ENCODE data around the gene YTHDF1.

The YTHDF1 gene

DNA sequence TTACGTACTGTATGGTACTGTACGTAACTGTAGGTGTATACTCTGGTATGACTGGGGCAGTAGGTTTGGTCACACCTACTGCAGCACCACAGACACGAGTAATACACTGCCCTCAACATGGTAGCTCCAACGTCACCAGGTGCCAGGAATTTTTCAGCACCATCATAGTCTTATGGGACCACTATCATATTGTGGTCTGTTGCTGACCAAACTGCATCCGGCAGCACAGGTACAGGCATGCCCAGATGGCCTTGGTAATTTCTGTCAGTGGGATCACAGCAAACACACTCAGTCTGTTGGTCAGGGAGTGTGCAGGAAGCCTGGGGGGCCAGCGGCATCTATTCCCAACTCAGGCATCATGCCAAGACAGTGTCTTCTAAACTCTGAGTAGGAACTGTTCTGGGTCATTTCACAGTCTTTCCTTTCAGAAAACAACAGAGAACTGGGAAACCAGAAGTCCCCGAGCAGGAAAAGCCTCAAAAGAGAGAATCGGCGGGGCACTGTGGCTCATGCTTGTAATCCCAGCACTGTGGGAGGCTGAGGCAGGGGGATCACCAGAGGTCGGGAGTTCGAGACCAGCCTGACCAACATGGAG lies 5.8 kb downstream of the YTHDF1 start:
- no peak for DNase-seq (ENCODE audit: low read depth in 1 of 2, low spot score in 1 of 2)

DNA sequence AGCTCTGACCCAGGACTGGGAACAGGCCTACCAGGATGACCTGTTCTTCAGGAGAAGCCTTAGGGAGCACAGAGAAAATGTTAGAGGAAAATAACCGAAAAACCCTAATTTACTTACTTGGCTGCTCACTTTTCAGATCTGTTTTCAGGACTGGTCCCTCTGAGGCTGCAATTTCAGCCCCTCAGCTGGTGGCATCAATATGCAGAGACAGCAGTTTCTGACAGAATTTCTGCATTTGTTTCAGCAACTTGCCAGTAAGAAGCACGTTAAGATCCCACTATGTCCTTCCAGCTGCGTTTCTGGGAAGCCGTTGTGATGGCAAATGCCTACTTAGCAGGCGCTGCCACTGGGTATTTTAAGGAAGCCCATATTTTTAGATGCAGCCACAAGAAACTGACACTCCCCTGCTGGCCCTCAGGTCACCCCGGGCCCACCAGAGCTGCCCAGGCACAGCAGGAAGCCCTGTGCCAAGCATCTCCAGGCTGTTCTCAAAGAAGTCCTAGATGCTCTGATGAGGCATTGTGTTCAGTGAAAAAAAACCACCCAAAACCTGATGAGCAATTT lies 7.5 kb downstream of the YTHDF1 start:
- DNase-seq (ENCODE audit: low read depth in 1 of 2, low spot score in 1 of 2), result no peak

DNA sequence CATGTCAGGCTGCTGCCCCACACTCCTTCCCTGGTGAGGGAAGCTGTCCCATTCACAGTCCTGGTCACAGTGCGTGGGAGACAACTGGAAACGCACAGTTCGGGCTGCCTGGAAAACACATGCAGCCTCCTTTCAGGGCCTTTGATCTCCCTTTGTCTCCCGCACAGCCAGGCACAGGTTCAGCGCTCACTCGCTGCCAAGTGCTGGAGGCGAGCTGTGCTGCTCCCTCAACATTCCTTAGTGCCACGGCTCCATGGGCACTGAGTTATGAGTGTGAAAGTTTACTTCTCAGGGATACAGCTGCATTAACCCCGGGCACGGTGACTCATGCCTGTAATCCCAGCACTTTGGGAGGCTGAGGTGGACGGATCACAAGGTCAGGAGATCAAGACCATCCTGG lies 9.1 kb downstream of the YTHDF1 start:
- no peak for DNase-seq (ENCODE audit: low read depth in 1 of 2, low spot score in 1 of 2)

DNA sequence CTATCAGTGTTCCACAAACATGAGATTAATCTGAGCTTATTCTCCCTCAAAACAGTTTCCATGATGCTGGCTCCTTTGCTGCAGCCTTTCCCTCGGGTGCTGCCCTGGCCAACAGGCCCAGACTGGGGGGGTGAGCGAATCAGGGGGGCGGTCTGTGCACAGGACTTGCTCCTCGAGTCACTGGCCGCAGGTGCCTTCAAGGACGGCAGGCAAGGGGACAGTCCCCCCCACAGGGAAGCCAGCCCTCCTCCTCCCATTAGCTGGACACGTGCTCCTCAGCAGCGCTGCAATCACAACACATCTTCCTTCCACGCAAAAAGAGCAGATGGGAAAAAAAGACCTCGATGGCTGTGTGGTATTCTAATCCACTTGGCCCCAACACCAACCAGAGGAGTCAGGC lies 10.0 kb downstream of the YTHDF1 start:
- no peak for DNase-seq (ENCODE audit: low read depth in 1 of 2, low spot score in 1 of 2)

DNA sequence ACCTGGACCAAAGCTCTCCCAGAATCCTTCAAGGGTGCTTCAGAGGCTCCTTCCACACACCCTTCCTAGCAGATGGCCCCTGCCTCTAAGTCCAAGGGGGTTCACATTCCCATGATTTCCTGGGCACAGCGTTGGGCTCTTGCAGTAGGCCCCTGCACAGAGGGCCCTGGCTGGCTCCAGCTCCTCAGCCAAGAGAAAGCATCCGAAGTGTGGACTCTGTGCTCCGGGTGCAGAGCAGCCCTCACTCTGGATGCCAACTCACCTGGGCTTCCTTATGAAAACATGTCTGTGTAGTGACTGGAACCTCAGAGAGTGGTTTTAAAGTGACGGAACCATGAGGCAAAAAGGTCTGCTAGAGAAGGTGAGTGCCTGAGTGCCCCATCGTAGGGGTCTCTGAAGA lies 11.6 kb downstream of the YTHDF1 start:
- no peak for DNase-seq (ENCODE audit: low read depth in 1 of 2, low spot score in 1 of 2)

DNA sequence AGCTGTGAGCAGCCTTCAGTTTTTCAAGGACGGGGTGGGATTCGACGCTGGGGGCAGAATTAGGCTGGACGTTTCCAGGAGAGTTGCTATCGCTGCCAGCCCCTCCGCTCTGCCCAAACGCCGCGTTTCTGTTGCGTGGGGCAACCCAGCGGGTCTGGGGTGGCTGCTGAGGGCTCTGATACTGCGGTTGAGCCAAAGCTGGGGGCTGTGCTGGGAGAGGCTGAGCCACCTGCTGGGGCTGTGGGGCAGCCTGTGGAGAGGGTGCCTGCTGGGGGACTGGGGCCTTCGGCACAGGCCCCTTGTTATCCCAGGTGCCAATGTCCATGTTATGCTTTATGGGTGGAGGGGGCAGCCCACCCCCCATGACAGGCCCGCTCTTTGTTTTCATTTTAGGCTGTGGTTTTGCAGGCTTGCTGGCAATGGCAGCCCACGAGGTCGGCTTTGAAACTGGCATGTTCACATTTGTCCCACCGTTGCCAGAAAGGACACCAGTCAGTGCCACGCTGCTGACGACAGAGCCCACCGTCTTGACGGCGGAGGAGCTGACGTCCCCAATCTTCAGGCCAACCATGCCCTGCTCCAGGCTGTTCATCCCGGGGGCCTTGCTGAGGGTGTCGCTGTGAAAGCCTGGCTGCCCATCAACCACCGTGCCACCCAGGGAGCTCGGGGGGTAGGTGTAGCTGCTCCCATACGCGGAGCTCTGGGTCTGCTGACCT lies 13.0 kb downstream of the YTHDF1 start:
- no peak for DNase-seq (ENCODE audit: low read depth in 1 of 2, low spot score in 1 of 2)

DNA sequence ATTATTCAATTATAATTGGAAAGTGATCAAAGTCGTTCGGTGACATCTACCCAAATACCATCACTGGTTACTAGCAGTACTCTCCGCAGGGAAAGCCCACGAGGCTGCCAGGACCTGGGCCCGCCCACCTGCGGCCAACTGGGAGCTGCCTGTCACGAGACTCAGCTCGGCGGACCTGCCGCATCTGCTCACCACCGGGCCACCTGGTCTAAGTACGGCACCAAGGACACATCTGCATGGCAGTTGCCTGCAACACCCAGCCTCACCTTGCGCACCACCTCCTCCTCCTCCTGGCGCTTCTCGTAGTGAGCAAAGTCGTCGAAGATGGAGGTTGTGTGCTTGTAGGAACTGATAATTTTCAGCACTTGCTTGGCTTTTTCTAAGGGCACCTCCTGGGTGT lies 13.9 kb downstream of the YTHDF1 start:
- DNase-seq (ENCODE audit: low read depth in 1 of 2, low spot score in 1 of 2), result no peak

DNA sequence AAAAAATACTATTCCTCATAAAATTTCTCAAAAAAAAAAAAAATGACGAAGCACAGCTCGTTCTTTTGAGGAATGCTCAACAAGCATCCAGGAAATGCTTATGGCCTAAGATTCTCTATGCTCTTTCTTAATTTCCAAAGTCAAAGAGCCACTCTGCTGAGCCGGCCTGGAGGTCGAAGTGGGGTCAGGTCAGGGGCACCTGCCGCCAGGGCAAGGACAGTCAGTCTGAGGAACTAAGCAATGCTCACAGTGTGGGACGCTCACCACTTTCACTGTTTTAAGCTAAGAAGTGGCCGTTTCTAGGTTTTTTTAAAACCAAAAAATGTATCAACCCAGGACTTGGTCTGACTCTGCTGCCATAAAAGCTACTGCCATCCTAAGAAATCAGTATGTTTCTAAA lies 17.3 kb downstream of the YTHDF1 start:
- DNase-seq (ENCODE audit: low read depth in 1 of 2, low spot score in 1 of 2), result no peak

DNA sequence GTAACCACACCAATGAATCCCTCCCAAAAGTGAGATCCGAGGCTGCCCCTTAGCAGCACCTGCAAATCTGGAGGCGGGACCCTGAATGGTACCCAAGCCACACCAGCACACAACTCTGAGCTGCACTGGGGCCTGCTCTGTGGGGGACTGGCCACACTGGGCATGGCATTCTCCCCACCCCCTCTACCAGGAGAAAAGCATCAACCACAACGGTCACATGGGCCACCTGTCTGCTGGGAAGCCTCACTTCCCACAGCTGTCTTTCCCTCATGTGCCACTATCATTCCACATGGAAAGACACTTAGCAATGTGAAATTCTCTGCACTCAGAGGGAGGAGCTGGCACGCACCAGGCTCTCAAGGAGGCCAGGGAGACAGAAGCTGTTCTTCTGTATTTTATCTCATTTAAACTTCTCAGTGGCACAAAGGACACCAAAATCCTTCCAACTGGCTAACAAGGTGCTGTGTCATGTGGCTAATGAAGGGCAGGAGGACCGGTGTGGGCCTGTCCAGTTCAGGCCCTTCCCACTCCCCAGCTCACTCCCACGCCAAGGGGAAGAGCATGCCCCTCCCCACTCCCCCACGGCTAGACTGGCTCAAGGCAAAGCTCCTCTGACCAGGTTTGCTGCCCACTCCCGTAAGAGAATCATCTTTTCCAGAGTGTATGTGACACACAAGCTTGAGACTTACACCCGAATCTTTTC lies 19.0 kb downstream of the YTHDF1 start:
- DNase-seq (ENCODE audit: low read depth in 1 of 2, low spot score in 1 of 2), result no peak

DNA sequence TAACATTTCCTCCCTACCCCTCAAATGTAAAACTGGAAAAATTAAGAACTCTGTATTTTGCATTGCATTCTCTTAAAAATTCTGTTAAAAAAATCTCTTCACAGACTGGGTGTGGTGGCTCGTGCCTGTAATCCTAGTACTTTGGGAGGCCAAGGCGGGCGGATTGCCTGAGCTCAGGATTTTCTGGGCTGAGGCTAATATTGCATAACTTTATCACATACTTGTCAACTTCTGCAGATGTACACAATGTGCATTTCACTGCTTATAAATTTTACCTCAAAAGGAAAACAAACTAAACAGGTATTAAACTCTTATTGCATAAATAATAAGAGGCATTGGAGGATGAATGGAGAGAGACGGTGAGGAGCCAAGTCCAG lies 21.1 kb downstream of the YTHDF1 start:
- DNase-seq (ENCODE audit: low read depth in 1 of 2, low spot score in 1 of 2), result no peak

DNA sequence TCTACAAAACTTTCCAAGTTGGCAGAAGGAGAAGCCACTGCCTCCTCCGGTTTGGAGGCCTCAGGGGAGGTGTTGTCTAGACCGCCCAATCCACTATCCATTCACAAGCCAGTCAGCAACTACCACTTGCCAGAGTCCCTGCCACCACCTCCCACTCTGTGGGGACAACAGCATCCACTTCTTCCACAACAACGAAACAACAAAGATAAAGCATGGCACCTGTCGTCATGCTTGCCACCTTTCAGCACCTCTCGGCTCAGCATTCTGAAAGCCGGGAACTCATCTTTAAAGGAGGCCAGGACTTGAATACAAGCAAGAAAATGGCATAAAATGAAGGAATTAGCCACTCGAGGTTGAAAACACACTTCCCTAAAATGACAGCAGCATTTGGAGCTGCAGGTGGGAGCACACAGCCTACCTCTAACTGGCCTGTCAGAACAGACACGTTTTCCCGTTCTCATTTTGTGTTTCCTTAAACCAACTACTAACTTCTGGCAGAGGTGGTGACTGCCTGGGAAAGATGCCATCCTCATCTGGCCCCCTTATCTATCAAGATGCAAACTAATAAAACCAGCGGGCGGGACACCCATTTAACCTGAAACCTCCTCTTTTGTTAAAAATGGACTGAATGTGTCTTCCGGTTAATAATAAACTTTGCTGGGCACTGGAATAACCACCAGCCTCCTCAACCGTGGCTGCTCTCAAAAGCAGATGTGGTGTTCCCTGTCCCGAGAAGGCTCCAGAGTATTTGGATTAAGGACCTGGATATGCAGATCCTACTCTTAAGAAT lies 21.7 kb downstream of the YTHDF1 start:
- no peak for DNase-seq (ENCODE audit: low read depth in 1 of 2, low spot score in 1 of 2)

DNA sequence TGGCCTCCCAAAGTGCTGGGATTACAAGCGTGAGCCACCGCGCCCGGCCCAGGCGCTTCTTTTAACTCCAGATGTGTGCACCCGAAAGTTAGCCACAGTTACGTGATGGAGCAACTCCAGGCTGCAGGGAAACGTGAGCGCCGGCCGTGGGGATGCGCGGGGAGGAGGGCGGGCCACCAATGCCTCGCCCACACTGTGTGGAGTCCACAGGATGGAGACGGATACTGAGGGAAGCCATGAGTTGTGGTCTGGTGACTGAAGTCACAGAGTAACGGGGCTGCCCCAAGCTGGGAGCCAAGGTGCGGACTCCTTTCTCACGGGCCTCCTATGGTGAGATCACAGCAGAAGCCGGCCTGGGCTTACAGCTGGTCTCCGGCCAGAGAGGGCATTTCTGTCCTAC lies 23.2 kb downstream of the YTHDF1 start:
- no peak for DNase-seq (ENCODE audit: low read depth in 1 of 2, low spot score in 1 of 2)

DNA sequence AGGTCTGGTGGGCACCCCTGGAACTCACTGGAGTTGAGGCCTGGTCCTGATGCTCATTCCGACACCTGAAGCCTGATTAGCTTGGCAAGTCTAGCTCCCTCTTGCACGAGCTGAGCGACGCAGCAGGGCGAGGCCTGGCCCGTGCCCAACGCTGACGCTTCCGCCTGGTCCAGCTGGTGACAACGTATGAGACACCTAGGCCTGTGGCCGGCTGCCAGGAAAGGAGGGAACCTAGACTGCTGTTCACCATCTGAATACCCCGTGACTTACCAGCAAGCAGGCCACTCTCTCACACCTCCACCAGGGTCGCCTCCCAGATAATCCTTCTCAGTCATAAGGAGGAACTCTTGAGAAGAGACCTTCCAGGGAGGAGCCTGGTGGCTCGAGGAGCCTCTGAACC lies 24.5 kb downstream of the YTHDF1 start:
- no peak for DNase-seq (ENCODE audit: low read depth in 1 of 2, low spot score in 1 of 2)

DNA sequence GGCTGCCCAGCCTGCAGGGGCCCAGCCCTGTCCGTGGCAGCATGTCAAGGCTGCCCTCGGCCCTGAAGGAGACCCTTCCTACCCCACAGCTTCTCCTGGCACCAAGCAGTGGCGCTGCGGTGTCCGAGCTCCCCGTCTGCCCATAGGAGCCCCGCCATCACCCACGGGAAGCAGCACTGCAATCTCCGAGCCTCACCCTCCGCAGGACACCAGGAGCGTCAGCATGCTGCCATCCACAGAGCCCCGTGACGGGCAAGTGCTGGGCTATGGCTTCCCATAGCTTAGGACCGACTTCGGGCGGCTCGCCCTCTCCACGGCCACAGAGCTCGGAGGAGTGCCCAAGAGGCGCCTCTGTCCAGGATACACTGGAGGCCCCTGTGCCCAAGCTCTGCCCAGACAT lies 25.1 kb downstream of the YTHDF1 start:
- no peak for DNase-seq (ENCODE audit: low read depth in 1 of 2, low spot score in 1 of 2)

DNA sequence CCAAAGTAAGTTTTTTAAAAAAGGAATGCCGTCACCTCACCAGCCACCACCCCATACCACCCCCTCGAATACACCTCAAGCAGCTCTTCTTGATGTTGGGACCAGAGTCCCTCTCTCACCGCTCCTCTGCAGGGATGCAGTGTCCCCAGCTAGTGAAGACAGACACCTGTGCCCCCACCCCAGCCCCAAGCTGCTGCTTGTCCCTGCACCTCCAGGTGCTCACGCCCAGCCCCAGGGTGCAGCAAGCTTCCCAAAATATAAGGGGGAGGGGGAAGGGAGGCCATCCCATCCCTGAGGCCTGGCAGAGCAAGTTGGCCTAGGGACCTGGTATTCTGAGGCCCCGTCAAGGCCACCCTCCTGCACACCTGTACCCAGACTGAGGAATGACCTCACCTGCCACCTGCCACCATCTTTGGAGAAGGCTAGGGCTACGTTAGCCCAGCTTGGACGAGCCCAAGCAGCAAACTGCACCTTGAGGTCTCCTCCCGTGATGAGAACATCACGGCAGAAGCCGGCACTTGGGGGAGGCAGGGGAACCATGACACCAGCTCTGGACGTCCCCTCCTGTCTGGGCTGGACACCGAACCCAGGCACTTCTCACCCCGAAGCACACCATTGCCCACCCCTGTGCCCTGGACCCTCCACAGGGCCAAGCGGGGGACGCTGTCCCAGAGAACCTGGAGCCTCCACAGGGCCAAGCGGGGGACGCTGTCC lies 25.9 kb downstream of the YTHDF1 start:
- DNase-seq (ENCODE audit: low read depth in 1 of 2, low spot score in 1 of 2), result no peak

DNA sequence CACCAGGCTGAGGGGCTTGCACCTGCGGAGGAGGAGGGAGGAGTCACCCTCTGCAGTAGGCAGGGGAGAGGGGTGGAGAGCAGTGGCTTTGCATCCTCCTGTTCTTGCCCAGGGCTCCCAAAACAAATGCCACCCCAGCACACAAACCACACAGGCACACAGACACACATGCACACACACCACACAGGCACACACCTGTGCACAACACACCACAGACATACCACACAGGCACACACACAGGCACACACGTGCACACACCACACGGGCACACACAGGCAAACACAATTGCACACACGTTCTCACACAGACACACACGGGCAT lies 26.6 kb downstream of the YTHDF1 start:
- DNase-seq (ENCODE audit: low read depth in 1 of 2, low spot score in 1 of 2), result no peak

DNA sequence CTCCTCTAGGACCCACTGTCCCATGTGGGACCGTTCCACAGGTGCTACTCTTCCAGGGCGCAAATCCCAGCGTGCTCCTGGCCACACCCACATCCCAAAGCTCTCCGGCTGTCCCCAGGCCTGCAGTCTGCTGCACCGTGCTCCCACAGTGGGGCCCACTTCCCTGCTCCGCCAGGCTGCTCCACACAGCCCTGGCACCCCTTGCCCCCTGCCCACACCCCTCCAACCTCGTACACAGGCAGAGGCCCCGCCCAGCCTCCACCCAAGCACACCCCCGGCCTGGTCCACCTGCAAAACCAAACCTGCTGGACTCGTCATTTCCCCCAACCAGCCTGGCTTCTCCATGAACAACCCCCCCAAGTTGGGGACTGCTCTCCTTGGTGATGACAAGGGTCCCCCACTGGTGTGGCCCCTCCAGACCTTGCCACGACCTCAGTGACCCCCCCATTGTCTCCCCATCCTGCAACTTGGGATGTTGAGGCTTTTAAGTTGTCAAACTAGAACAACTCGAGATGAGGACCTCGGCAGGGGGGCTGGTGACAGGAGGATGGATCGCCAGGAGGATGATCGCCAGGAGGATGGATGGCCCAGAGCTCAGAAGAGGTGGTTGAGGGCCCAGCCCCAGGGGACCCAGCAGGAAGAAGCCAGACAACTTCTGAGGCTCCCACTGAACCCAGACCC lies 27.1 kb downstream of the YTHDF1 start:
- DNase-seq (ENCODE audit: low read depth in 1 of 2, low spot score in 1 of 2), result no peak

DNA sequence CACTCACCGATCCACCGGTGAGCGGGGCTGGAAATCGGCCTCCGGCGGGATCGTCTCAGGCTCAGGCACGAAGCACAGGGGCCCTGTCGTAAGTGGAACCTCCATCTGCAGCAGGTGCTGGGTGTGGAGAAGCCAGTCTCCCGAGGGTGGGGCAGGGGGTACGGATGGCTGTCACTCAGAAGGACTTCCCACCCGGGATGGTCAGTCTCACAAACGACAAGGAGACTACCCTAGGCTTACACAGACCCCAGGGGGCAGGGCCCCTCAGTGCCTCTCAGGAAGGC lies 27.8 kb downstream of the YTHDF1 start:
- no peak for DNase-seq (ENCODE audit: low read depth in 1 of 2, low spot score in 1 of 2)

DNA sequence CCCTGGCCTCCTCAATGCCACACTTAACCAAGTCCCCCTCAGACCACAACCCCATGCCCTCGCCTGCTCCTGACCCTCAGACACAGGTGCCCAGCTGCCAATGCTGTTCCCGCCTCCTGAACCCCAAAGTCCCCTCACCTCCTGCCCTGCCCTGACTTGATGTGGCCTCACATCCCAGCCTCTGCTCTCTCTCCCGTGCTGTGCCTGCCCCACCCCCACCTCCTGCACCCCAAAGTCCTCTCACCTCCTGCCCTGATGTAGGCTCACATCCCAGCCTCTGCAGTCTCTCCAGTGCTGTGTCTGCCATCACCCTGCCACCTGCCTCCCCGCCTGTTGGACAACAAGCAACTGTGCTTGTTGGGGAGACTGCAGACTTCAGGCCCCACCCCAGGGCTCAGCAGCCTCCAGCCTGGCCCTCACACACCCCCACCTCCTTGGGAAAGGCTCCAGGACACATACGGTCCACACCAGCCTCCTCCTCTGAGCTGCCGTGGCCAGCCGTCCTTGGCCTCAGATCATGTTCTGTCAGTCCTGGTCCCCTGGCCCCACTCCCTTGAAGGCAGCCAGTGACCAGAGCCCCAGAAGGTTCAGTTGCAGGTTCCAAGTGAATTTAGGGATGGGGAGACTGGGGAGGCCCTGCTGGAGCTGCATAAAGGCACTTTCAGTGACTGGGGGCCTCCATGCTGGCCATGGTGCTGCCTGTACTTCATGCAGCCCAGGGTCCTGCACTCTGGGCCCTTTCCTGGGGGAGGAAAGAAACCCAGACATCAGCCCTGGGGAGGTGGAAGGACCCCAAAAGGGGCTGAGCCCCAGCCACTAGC lies 28.4 kb downstream of the YTHDF1 start:
- DNase-seq (ENCODE audit: low read depth in 1 of 2, low spot score in 1 of 2), result no peak

Data from activated CD4-positive, alpha-beta T cell treated with anti-CD3 and anti-CD28 coated beads, Interleukin-2, amount 50 U/mL, for 24 hours (primary cell).